GM12864 (cell line): Measurements from ENCODE around the gene CSF1R.

Source experiments
- DNase-seq: peaks from one replicate; pipeline ENCODE4 v3.0.0-alpha.2; 2011; ENCODE audit warnings: low read depth
- H3K4me3 ChIP-seq: 2 replicates; pipeline ENCODE4 v1.5.1; 2011; ENCODE audit warnings: mild to moderate bottlenecking, low read depth, low read length, control low read depth
- CTCF ChIP-seq: IDR thresholded peaks from 2 replicates; pipeline ENCODE4 v1.5.1; 2011; ENCODE audit warnings: low read depth, mild to moderate bottlenecking, moderate library complexity, low read length, control low read depth, inconsistent platforms; ENCODE audit errors: missing control alignments

CSF1R gene

GRCh38 chr5:150045549-150045948, 40.8 kb downstream of the CSF1R start:
- H3K4me3 ChIP-seq, result no peak overlapping the region
- no peak for DNase-seq
- peak; percentile 26 for TF ChIP-seq CTCF

- H3K4me3 ChIP-seq, result no peak overlapping the region
- no peak for TF ChIP-seq CTCF
- DNase-seq, result no peak
Measured at GRCh38 chr5:150044712-150045111, 41.6 kb downstream of the CSF1R start.

GRCh38 chr5:150044329-150044681, 42.0 kb downstream of the CSF1R start:
- no peak for DNase-seq
- no peak for TF ChIP-seq CTCF
- H3K4me3 ChIP-seq, result no peak overlapping the region

GRCh38 chr5:150043657-150044328, 42.6 kb downstream of the CSF1R start:
- H3K4me3 ChIP-seq, result no peak overlapping the region
- TF ChIP-seq CTCF, result no peak
- no peak for DNase-seq

GRCh38 chr5:150042459-150042858, 43.9 kb downstream of the CSF1R start:
- TF ChIP-seq CTCF, result no peak
- no peak overlapping the region for H3K4me3 ChIP-seq
- no peak for DNase-seq

- H3K4me3 ChIP-seq, result no peak overlapping the region
- no peak for DNase-seq
- TF ChIP-seq CTCF, result no peak
Measured at GRCh38 chr5:150038547-150038946, 47.8 kb downstream of the CSF1R start.

- no peak for DNase-seq
- no peak for TF ChIP-seq CTCF
Measured at GRCh38 chr5:150036513-150036912, 49.8 kb downstream of the CSF1R start.

More at GRCh38 chr5:150036513-150036912, 49.8 kb downstream of the CSF1R start:
- no peak overlapping the region for H3K4me3 ChIP-seq
